IMR-90 (cell line): ENCODE data around the gene PGA5. TPM values are rescaled to one million over a fixed set of nuclear protein-coding genes. Genes with fewer than 3 reads are reported as not detected.

Source experiments
- ATAC-seq: fragments of 200-7000 bp; cut with Tn5 transposase; 2 replicates; pipeline ENCODE4 v1.9.1; 2020; ENCODE audit warnings: low read depth, mild to moderate bottlenecking, moderate library complexity
- BruUV-seq: library from RNA; stranded (reverse); fragments of 400-500 nt; replicated peaks from 2 replicates; lab custom pipeline; 2021; lab: Mats Ljungman, UMichigan
- CTCF ChIA-PET: fragments of 300-600 bp; formaldehyde crosslinking; extraction: SDS; loops from one replicate; lab custom pipeline; 2021; ENCODE audit warnings: antibody characterized with exemption; lab: Yijun Ruan, JAX
- POLR2A ChIA-PET: fragments of 300-600 bp; sonication (Branson Sonifier 250); formaldehyde crosslinking; loops from one replicate; lab custom pipeline; 2022; ENCODE audit warnings: antibody characterized with exemption; ENCODE audit not compliant: unreplicated experiment; lab: Charles Lee
- DNase-seq: peaks from one replicate; pipeline ENCODE4 v3.0.0; 2013
- H2AFZ ChIP-seq: replicated peaks from 2 replicates; pipeline ENCODE3; 2013; ENCODE audit warnings: low read length, mild to moderate bottlenecking; ENCODE audit not compliant: poor library complexity
- H2AK5ac ChIP-seq: 2 replicates; pipeline ENCODE4 v1.6.1; 2013; ENCODE audit warnings: low read depth, low read length, inconsistent platforms
- H2AK9ac ChIP-seq: replicated peaks from 2 replicates; pipeline ENCODE3; 2013; ENCODE audit warnings: mild to moderate bottlenecking, low read depth, low read length, moderate library complexity; ENCODE audit not compliant: poor library complexity
- H2BK120ac ChIP-seq: 2 replicates; pipeline ENCODE4 v1.6.1; 2013; ENCODE audit warnings: low read depth, low read length, inconsistent platforms
- H2BK15ac ChIP-seq: 3 replicates; pipeline ENCODE4 v1.6.1; 2013; ENCODE audit warnings: low read depth, low read length, inconsistent platforms
- H2BK20ac ChIP-seq: 2 replicates; pipeline ENCODE4 v1.6.1; 2013; ENCODE audit warnings: low read depth, mild to moderate bottlenecking, inconsistent platforms, low read length, moderate library complexity
- H2BK5ac ChIP-seq: 2 replicates; pipeline ENCODE4 v1.6.1; 2013; ENCODE audit warnings: mild to moderate bottlenecking, low read depth, low read length, inconsistent platforms; ENCODE audit not compliant: poor library complexity, severe bottlenecking
- H3K14ac ChIP-seq: replicated peaks from 2 replicates; pipeline ENCODE4 v1.6.1; 2013; ENCODE audit warnings: low read depth, low read length, inconsistent platforms
- H3K18ac ChIP-seq: 2 replicates; pipeline ENCODE4 v1.6.1; 2013; ENCODE audit warnings: low read depth, low read length, control low read depth
- H3K23ac ChIP-seq: 2 replicates; pipeline ENCODE4 v1.6.1; 2013; ENCODE audit warnings: low read depth, low read length, inconsistent platforms
- H3K27ac ChIP-seq: 2 replicates; pipeline ENCODE4 v1.5.1; 2013; ENCODE audit warnings: mild to moderate bottlenecking, control low read depth, low read length; ENCODE audit not compliant: insufficient read depth
- H3K27me3 ChIP-seq: 2 replicates; pipeline ENCODE4 v1.6.1; 2013; ENCODE audit warnings: low read length; ENCODE audit not compliant: control insufficient read depth, insufficient read depth
- H3K36me3 ChIP-seq: 2 replicates; pipeline ENCODE4 v1.6.1; 2013; ENCODE audit warnings: low read length, mixed read lengths; ENCODE audit not compliant: control insufficient read depth, insufficient read depth
- H3K4ac ChIP-seq: 2 replicates; pipeline ENCODE4 v1.6.1; 2013; ENCODE audit warnings: low read depth, low read length, inconsistent platforms
- H3K4me1 ChIP-seq: 2 replicates; pipeline ENCODE4 v1.6.1; 2013; ENCODE audit warnings: low read length, mixed read lengths; ENCODE audit not compliant: control insufficient read depth, insufficient read depth
- H3K4me2 ChIP-seq: 2 replicates; pipeline ENCODE4 v1.6.1; 2013; ENCODE audit warnings: low read depth, mild to moderate bottlenecking, control low read depth, low read length, moderate library complexity
- H3K4me3 ChIP-seq: 2 replicates; pipeline ENCODE4 v1.5.1; 2013; ENCODE audit warnings: low read depth, mild to moderate bottlenecking, control low read depth, low read length, moderate library complexity; ENCODE audit not compliant: insufficient read depth
- H3K56ac ChIP-seq: 2 replicates; pipeline ENCODE4 v1.6.1; 2013; ENCODE audit warnings: low read length, inconsistent platforms; ENCODE audit not compliant: insufficient read depth; ENCODE audit errors: extremely low read depth
- H3K79me1 ChIP-seq, 2 experiments: 2 replicates each; pipeline ENCODE4 v1.6.1; 2013; ENCODE audit warnings: low read length in 2 of 2, inconsistent platforms in 1 of 2, low read depth in 1 of 2
- H3K9ac ChIP-seq: 2 replicates; pipeline ENCODE4 v1.6.1; 2013; ENCODE audit warnings: low read depth, low read length, control low read depth
- H3K9me1 ChIP-seq: 2 replicates; pipeline ENCODE4 v1.6.1; 2013; ENCODE audit warnings: low read length, inconsistent platforms; ENCODE audit not compliant: insufficient read depth
- H3K9me3 ChIP-seq: 2 replicates; pipeline ENCODE4 v1.6.1; 2013; ENCODE audit warnings: low read length; ENCODE audit not compliant: control insufficient read depth, insufficient read depth
- H4K20me1 ChIP-seq: 2 replicates; pipeline ENCODE4 v1.6.1; 2013; ENCODE audit warnings: low read length, inconsistent platforms; ENCODE audit not compliant: insufficient read depth
- H4K5ac ChIP-seq: 2 replicates; pipeline ENCODE4 v1.6.1; 2013; ENCODE audit warnings: mild to moderate bottlenecking, low read depth, low read length, control low read depth
- H4K8ac ChIP-seq, 2 experiments: 2 replicates each; pipeline ENCODE4 v1.6.1; 2013; ENCODE audit warnings: low read depth in 2 of 2, low read length in 2 of 2, control low read depth in 1 of 2, inconsistent platforms in 1 of 2
- H4K91ac ChIP-seq: 2 replicates; pipeline ENCODE4 v1.6.1; 2013; ENCODE audit warnings: low read depth, low read length, inconsistent platforms; ENCODE audit not compliant: insufficient read depth
- BHLHE40 ChIP-seq: fragments of 150-350 bp; IDR thresholded peaks from 2 replicates; pipeline ENCODE4 v1.6.1; 2016; ENCODE audit warnings: mild to moderate bottlenecking, low read depth, low read length
- CEBPB ChIP-seq: IDR thresholded peaks from 2 replicates; pipeline ENCODE4 v1.6.1; 2012; ENCODE audit warnings: low read depth, low read length, improper control_type of control experiment
- CHD1 ChIP-seq: IDR thresholded peaks from 2 replicates; pipeline ENCODE4 v1.6.1; 2012; ENCODE audit warnings: low read depth, low read length, improper control_type of control experiment
- FOS ChIP-seq: fragments of 150-350 bp; IDR thresholded peaks from 2 replicates; pipeline ENCODE4 v1.6.1; 2016; ENCODE audit warnings: low read depth, low read length
- MAFK ChIP-seq: IDR thresholded peaks from 2 replicates; pipeline ENCODE4 v1.6.1; 2012; ENCODE audit warnings: low read depth, low read length, improper control_type of control experiment
- MAZ ChIP-seq: IDR thresholded peaks from 2 replicates; pipeline ENCODE4 v1.6.1; 2012; ENCODE audit warnings: low read depth, mild to moderate bottlenecking, low read length, improper control_type of control experiment, moderate library complexity, borderline replicate concordance
- MXI1 ChIP-seq: IDR thresholded peaks from 2 replicates; pipeline ENCODE4 v1.6.1; 2012; ENCODE audit warnings: low read depth, mild to moderate bottlenecking, low read length, moderate library complexity, borderline replicate concordance
- NFE2L2 ChIP-seq: fragments of 150-350 bp; IDR thresholded peaks from 2 replicates; pipeline ENCODE4 v1.6.1; 2016; ENCODE audit warnings: low read depth, mild to moderate bottlenecking, low read length
- POLR2A ChIP-seq: IDR thresholded peaks from 2 replicates; pipeline ENCODE4 v1.6.1; 2012; ENCODE audit warnings: mild to moderate bottlenecking, low read depth, low read length
- RAD21 ChIP-seq: IDR thresholded peaks from 2 replicates; pipeline ENCODE4 v1.6.1; 2012; ENCODE audit warnings: low read length, improper control_type of control experiment
- RCOR1 ChIP-seq: IDR thresholded peaks from 2 replicates; pipeline ENCODE4 v1.6.1; 2012; ENCODE audit warnings: mild to moderate bottlenecking, low read length, improper control_type of control experiment; ENCODE audit not compliant: insufficient replicate concordance
- RFX5 ChIP-seq: IDR thresholded peaks from 2 replicates; pipeline ENCODE4 v1.8.0; 2012; ENCODE audit warnings: low read depth, mild to moderate bottlenecking, low read length, moderate library complexity
- SMC3 ChIP-seq: fragments of 150-350 bp; IDR thresholded peaks from 2 replicates; pipeline ENCODE4 v1.6.1; 2016; ENCODE audit warnings: low read depth, mild to moderate bottlenecking, antibody characterized with exemption, low read length, moderate library complexity
- WGBS, 2 experiments: methylation state at CpG; one replicate each; pipeline versions ENCODE4 v1.1.5 to v1.1.7; 2013; ENCODE audit warnings: missing lambda C conversion rate in 2 of 2; ENCODE audit not compliant: insufficient read length in 1 of 2; ENCODE audit errors: extremely low coverage in 2 of 2; 5-methylcytosine and 5-hydroxymethylcytosine counted together
- dilution Hi-C: fragments of 300-500 bp; cut with HindIII; formaldehyde crosslinking; loops from one replicate; pipeline ENCODE4 v1.14.3; 2018; ENCODE audit warnings: low sequenced_read_pairs; ENCODE audit not compliant: unreplicated experiment
- in situ Hi-C: fragments of 300-500 bp; cut with MboI; formaldehyde crosslinking; loops from 3 replicates; pipeline ENCODE4 v1.14.3; 2019; ENCODE audit warnings: low sequenced_read_pairs, inconsistent platforms, mixed read lengths
- intact Hi-C: fragments of 100-400 bp; cut with micrococcal nuclease; formaldehyde crosslinking; loops from 2 replicates; pipeline ENCODE4 v1.10.0; 2022
- polyA plus RNA-seq, 3 experiments: library from polyadenylated mRNA; depleted of rRNA; stranded (reverse); fragments of >200 nt; gene quantifications; 2 replicates each; pipeline ENCODE4 v1.2.3, GENCODE V29; 2012; ENCODE audit warnings: low replicate concordance in 1 of 3
- total RNA-seq: library from RNA; depleted of rRNA; stranded (reverse); fragments of >200 nt; gene quantifications from 2 replicates; pipeline ENCODE4 v1.2.3, GENCODE V29; 2012
- TF ChIP-seq, protein P1 (sequence below): fragments of 150-350 bp; IDR thresholded peaks from 2 replicates; pipeline ENCODE4 v1.6.1; 2017; ENCODE audit warnings: mild to moderate bottlenecking, antibody characterized with exemption, low read length, low read depth
- TF ChIP-seq, protein P2 (sequence below): fragments of 150-350 bp; IDR thresholded peaks from 2 replicates; pipeline ENCODE4 v1.6.1; 2016; ENCODE audit warnings: low read depth, mild to moderate bottlenecking, low read length, moderate library complexity, borderline replicate concordance
- TF ChIP-seq, protein P3 (sequence below): conservative IDR thresholded peaks from 2 replicates; pipeline ENCODE4 v1.5.1; 2012; ENCODE audit warnings: mild to moderate bottlenecking, low read depth, low read length, improper control_type of control experiment

The PGA5 gene
- total and polyA plus RNA-seq, 2 of the 4 experiments (the other 2 are of a cell fraction) = not detected

- Histone ChIP-seq H2BK120ac (no peak overlapping the region), H3K4me1 (no peaks in the 10 kb centered on the region), H2AFZ (no peak overlapping the region), H3K9me1 (no peaks in the 10 kb centered on the region), H2BK20ac (no peak overlapping the region), H3K27ac (no peak overlapping the region), H3K9me3 (peaks cover 3% of the 10 kb centered on the region), H3K23ac (no peak overlapping the region), H3K18ac (no peak overlapping the region), H2AK5ac (no peak overlapping the region), H3K56ac (no peak overlapping the region), H3K4me2 (no peak overlapping the region), H3K9ac (no peak overlapping the region), H4K5ac (no peak overlapping the region), H2BK5ac (no peak overlapping the region), H3K27me3 (peaks cover 24% of the 10 kb centered on the region), H4K20me1 (no peaks in the 10 kb centered on the region), H3K14ac (no peak overlapping the region), H3K36me3 (no peaks in the 10 kb centered on the region), H4K8ac (no peak overlapping the region), H3K4me3 (no peak overlapping the region), H3K79me1 (no peaks in the 10 kb centered on the region), H2AK9ac (no peak overlapping the region), H4K91ac (no peak overlapping the region), H3K4ac (no peak overlapping the region), H2BK15ac (no peak overlapping the region)
- CTCF ChIA-PET = no interaction called here
- POLR2A ChIA-PET = no interaction called here
- 50% methylated on average over 2 of the region's 12 CpGs; no CpG with 5 or more reads in 1 of the 2 experiments for WGBS, 2 experiments
- no TSS peak for BruUV-seq
- in situ Hi-C loops (loop anchor here (5.0 kb wide), 1 partner anchor 64 kb away; no protein-coding TSS in a partner anchor), dilution Hi-C loops (no loop called here), intact Hi-C loops (no loop called here)
- no peak for ATAC-seq
- DNase-seq = no peak
- TF ChIP-seq MAZ (no peak), CHD1 (no peak), RCOR1 (no peak), BHLHE40 (no peak), MXI1 (no peak), RFX5 (no peak), SMC3 (no peak), RAD21 (no peak), FOS (no peak), POLR2A (no peak), NFE2L2 (no peak), MAFK (no peak), CEBPB (no peak)
- TF ChIP-seq, protein P1, sequence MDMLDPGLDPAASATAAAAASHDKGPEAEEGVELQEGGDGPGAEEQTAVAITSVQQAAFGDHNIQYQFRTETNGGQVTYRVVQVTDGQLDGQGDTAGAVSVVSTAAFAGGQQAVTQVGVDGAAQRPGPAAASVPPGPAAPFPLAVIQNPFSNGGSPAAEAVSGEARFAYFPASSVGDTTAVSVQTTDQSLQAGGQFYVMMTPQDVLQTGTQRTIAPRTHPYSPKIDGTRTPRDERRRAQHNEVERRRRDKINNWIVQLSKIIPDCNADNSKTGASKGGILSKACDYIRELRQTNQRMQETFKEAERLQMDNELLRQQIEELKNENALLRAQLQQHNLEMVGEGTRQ = no peak
- TF ChIP-seq, protein P2, sequence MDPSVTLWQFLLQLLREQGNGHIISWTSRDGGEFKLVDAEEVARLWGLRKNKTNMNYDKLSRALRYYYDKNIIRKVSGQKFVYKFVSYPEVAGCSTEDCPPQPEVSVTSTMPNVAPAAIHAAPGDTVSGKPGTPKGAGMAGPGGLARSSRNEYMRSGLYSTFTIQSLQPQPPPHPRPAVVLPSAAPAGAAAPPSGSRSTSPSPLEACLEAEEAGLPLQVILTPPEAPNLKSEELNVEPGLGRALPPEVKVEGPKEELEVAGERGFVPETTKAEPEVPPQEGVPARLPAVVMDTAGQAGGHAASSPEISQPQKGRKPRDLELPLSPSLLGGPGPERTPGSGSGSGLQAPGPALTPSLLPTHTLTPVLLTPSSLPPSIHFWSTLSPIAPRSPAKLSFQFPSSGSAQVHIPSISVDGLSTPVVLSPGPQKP = no peak
- TF ChIP-seq, protein P3, sequence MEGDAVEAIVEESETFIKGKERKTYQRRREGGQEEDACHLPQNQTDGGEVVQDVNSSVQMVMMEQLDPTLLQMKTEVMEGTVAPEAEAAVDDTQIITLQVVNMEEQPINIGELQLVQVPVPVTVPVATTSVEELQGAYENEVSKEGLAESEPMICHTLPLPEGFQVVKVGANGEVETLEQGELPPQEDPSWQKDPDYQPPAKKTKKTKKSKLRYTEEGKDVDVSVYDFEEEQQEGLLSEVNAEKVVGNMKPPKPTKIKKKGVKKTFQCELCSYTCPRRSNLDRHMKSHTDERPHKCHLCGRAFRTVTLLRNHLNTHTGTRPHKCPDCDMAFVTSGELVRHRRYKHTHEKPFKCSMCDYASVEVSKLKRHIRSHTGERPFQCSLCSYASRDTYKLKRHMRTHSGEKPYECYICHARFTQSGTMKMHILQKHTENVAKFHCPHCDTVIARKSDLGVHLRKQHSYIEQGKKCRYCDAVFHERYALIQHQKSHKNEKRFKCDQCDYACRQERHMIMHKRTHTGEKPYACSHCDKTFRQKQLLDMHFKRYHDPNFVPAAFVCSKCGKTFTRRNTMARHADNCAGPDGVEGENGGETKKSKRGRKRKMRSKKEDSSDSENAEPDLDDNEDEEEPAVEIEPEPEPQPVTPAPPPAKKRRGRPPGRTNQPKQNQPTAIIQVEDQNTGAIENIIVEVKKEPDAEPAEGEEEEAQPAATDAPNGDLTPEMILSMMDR = no peak
Observed at GRCh38 chr11:61193596-61193995, 47.4 kb upstream of the PGA5 start.
